SK-N-MC (cell line): Measurements from ENCODE around the gene KRT12.

ENCODE experiments used
- DNase-seq: peaks from one replicate; pipeline ENCODE4 v3.0.0-alpha.2; 2011; ENCODE audit warnings: low read depth, low spot score
- H3K27ac ChIP-seq: fragments of 200-600 bp; sonication (generic); 2 replicates; pipeline ENCODE4 v1.5.1; 2016; ENCODE audit warnings: mixed run types
- H3K36me3 ChIP-seq: fragments of 200-600 bp; sonication (generic); 2 replicates; pipeline ENCODE4 v1.6.1; 2017; ENCODE audit warnings: antibody characterized with exemption, low read length, mixed read lengths; ENCODE audit not compliant: insufficient read depth
- H3K4me3 ChIP-seq: fragments of 200-600 bp; sonication (generic); 2 replicates; pipeline ENCODE4 v1.5.1; 2016
- H3K9ac ChIP-seq: fragments of 200-600 bp; sonication (generic); 2 replicates; pipeline ENCODE4 v1.8.0; 2017; ENCODE audit warnings: mixed run types, mixed read lengths; ENCODE audit not compliant: insufficient read length
- H3K9me3 ChIP-seq: fragments of 200-600 bp; sonication (generic); 2 replicates; pipeline ENCODE4 v1.6.1; 2017; ENCODE audit warnings: low read depth, mild to moderate bottlenecking, antibody characterized with exemption, low read length, moderate library complexity, mixed read lengths
- EZH2 ChIP-seq: fragments of 200-600 bp; sonication (generic); IDR thresholded peaks from one replicate; pipeline ENCODE4 v1.6.1; 2017; ENCODE audit warnings: antibody characterized with exemption
- FOXP2 ChIP-seq: optimal IDR thresholded peaks from 2 replicates; pipeline ENCODE3; 2011; ENCODE audit warnings: mild to moderate bottlenecking, moderate library complexity; ENCODE audit not compliant: insufficient read depth; ENCODE audit errors: extremely low read length, control extremely low read depth
- POLR2AphosphoS5 ChIP-seq: IDR thresholded peaks from 2 replicates; pipeline ENCODE4 v1.6.1; 2012; ENCODE audit warnings: mild to moderate bottlenecking, low read depth, low read length, borderline replicate concordance

The KRT12 gene

GRCh38 chr17:40909351-40909750, 42.3 kb upstream of the KRT12 start:
- H3K9ac ChIP-seq = peak overlapping the region; percentile 81
- no peaks in the 10 kb centered on the region for H3K36me3 ChIP-seq
- H3K27ac ChIP-seq = peak overlapping the region; percentile 99
- peak overlapping the region; percentile 56 for H3K4me3 ChIP-seq
- H3K9me3 ChIP-seq = no peaks in the 10 kb centered on the region
- TF ChIP-seq POLR2AphosphoS5 (no peak; the same call in 1 of the 2 replicates), FOXP2 (no peak), EZH2 (no peak)
- DNase-seq = peak; percentile 92

DNA sequence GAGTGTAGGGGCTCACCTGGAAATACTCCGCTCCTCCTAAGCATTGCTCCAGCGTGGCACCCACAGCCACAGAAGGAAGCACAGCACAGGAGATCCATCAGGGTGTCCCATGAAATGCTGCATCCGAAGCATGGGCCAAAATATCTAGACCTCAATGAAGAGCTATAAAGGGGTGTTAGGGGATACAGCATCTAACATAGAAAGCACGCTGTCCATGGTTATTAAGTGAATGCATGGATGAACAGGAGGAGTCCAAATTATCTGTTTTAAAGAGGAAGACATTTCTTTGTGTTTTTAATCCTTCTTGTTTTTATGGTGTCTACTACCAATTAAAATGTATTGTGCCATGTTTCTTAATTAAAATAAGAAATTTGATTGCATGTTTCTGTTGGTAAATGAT, 39.6 kb upstream of the KRT12 start:
- TF ChIP-seq FOXP2 (no peak), POLR2AphosphoS5 (no peak), EZH2 (no peak)
- no peaks in the 10 kb centered on the region for H3K9me3 ChIP-seq
- no peak overlapping the region for H3K4me3 ChIP-seq
- peak overlapping the region; percentile 99 for H3K27ac ChIP-seq
- no peak for DNase-seq
- H3K9ac ChIP-seq = no peak overlapping the region
- H3K36me3 ChIP-seq = no peaks in the 10 kb centered on the region

DNA sequence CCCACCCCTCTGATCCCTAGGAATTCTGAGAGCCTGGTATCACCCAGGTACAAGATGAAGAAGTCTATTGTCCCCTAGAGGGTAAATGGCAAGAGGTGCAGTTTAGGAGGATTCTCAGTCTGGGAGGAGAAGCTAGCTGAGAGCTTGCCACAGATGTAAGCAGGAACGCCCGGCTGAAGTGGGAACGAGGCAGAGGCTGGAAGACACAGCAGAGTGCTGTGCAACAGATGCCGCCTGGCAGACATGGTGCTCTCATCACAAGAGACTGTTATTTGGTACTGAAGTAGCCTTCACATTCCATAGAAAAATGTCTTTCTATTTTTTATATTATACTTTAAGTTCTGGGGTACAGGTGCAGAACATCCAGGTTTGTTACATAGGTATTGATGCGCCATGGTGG, 38.3 kb upstream of the KRT12 start:
- Histone ChIP-seq H3K9me3 (no peaks in the 10 kb centered on the region), H3K4me3 (no peak overlapping the region), H3K36me3 (no peaks in the 10 kb centered on the region), H3K27ac (0 out of 2 replicates have a peak overlapping the region, but pooled peaks have one; percentile 37), H3K9ac (no peak overlapping the region)
- DNase-seq = no peak
- TF ChIP-seq POLR2AphosphoS5 (no peak), EZH2 (no peak), FOXP2 (no peak)

DNA sequence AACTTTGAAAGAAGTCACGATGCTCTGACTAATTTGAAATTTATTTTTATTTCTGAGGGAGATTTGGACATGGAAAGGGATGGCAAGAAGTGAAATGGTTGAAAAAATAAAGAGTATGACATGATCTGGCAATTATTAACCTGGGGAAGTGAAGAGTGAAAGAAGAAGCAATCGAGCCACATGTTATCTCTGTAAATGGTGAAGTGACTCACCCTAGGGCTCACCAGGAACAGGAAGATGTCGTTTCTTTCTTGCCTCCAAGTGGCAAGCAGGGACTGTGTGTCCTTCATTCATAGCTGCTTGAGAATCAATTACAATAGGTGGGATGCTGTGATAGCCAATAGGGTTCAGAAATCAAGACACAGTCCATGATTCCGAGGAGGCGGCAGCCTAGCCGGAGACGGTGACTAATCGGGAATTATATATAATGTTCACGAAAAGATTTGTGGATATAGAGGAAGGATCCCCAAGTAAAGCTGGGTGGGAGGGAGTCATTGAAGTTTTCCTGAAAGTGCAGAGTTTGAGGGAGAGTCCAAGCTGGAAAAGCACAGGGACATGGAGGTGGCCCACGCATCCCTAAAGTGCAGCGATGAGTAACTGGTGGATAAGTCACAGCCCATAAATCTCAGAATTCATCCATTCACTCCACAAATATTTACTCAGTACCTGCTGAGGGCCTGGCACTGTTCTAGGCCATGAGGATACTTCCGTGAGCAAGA, 36.3 kb upstream of the KRT12 start:
- H3K4me3 ChIP-seq = no peak overlapping the region
- H3K27ac ChIP-seq = no peak overlapping the region
- DNase-seq = no peak
- H3K9ac ChIP-seq = no peak overlapping the region
- no peaks in the 10 kb centered on the region for H3K9me3 ChIP-seq
- TF ChIP-seq POLR2AphosphoS5 (no peak), FOXP2 (no peak), EZH2 (no peak)
- H3K36me3 ChIP-seq = no peaks in the 10 kb centered on the region

- Histone ChIP-seq H3K9ac (no peak overlapping the region), H3K4me3 (no peak overlapping the region)
Observed at GRCh38 chr17:40902498-40902897, 35.5 kb upstream of the KRT12 start.

DNA sequence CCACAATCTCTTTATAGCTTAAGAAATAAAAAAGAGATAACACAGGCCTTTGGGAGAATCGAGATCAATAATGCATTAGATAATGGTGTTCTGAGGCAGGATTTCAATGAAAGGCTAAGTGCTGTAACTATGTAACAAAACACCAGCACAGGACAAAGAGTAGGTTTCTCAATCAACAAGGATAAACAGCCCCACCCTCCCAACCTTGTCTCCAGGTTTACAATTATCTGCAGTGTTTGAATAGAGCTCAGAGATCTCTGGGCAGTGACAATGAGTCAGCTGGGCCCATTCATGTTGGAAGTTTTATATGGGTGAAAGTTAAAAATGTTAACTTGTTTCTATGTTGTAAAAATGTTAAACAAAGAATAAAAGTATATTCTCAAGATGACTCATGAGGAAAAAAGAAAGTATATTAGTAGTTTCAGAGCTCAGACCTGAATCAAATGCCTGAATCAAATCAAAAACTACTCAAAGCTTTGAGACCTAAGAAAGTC, 35.0 kb upstream of the KRT12 start:
- Histone ChIP-seq H3K4me3 (no peak overlapping the region), H3K36me3 (no peaks in the 10 kb centered on the region), H3K27ac (no peak overlapping the region), H3K9ac (no peak overlapping the region), H3K9me3 (no peaks in the 10 kb centered on the region)
- DNase-seq = no peak
- TF ChIP-seq EZH2 (no peak), FOXP2 (no peak)

More at GRCh38 chr17:40902498-40902897, 35.5 kb upstream of the KRT12 start:
- H3K36me3 ChIP-seq = no peaks in the 10 kb centered on the region
- no peak for DNase-seq
- H3K27ac ChIP-seq = no peak overlapping the region
- no peak for TF ChIP-seq FOXP2
- no peak for TF ChIP-seq EZH2
- TF ChIP-seq POLR2AphosphoS5 = no peak
- no peaks in the 10 kb centered on the region for H3K9me3 ChIP-seq

- H3K4me3 ChIP-seq = no peak overlapping the region
- no peak overlapping the region for H3K9ac ChIP-seq
- H3K36me3 ChIP-seq = no peaks in the 10 kb centered on the region
- TF ChIP-seq FOXP2 (no peak), POLR2AphosphoS5 (no peak), EZH2 (no peak)
- no peak for DNase-seq
- no peak overlapping the region for H3K27ac ChIP-seq
- H3K9me3 ChIP-seq = no peaks in the 10 kb centered on the region
Observed at GRCh38 chr17:40900809-40901356, 33.9 kb upstream of the KRT12 start.

DNA sequence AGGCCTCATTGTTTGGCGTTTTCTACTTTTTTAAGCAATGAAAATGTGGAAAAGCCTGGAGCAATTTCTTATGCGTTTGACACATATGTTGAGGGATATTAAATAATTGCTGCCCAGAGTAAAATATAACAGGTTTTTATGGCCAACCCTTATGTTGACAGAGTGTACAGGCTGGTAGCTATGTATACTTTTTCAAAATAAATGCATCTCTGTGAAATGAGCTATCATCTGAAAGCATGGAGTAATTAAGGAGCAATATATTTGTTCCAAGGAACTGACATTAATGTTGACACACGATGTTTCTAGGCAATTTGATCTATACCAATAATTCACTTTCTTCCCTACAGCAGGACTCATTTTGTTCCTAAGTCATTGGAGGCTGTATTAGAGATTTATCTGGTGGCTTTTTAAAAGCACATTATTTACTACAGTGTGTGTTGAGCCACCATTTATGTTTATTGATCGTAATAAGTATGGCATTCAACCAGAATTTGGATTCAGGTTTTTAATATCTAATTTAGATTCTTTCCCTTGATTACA, 30.0 kb upstream of the KRT12 start:
- no peak for TF ChIP-seq POLR2AphosphoS5
- TF ChIP-seq EZH2 = no peak
- TF ChIP-seq FOXP2 = no peak
- H3K4me3 ChIP-seq = no peak overlapping the region
- DNase-seq = no peak

GRCh38 chr17:40895106-40895730, 28.2 kb upstream of the KRT12 start:
- Histone ChIP-seq H3K4me3 (no peak overlapping the region), H3K9me3 (no peaks in the 10 kb centered on the region), H3K36me3 (no peaks in the 10 kb centered on the region), H3K27ac (no peak overlapping the region), H3K9ac (no peak overlapping the region)
- no peak for DNase-seq
- TF ChIP-seq FOXP2 (no peak), POLR2AphosphoS5 (no peak), EZH2 (no peak)

More for the DNA sequence above, 30.0 kb upstream of the KRT12 start:
- Histone ChIP-seq H3K27ac (no peak overlapping the region), H3K9me3 (no peaks in the 10 kb centered on the region), H3K9ac (no peak overlapping the region), H3K36me3 (no peaks in the 10 kb centered on the region)
